ENCODE results near the gene PAK5.

Gene PAK5

GRCh38 chr20:9531581-9531980 is 307.3 kb downstream of the PAK5 start:
- TF ChIP-seq, protein P1, sequence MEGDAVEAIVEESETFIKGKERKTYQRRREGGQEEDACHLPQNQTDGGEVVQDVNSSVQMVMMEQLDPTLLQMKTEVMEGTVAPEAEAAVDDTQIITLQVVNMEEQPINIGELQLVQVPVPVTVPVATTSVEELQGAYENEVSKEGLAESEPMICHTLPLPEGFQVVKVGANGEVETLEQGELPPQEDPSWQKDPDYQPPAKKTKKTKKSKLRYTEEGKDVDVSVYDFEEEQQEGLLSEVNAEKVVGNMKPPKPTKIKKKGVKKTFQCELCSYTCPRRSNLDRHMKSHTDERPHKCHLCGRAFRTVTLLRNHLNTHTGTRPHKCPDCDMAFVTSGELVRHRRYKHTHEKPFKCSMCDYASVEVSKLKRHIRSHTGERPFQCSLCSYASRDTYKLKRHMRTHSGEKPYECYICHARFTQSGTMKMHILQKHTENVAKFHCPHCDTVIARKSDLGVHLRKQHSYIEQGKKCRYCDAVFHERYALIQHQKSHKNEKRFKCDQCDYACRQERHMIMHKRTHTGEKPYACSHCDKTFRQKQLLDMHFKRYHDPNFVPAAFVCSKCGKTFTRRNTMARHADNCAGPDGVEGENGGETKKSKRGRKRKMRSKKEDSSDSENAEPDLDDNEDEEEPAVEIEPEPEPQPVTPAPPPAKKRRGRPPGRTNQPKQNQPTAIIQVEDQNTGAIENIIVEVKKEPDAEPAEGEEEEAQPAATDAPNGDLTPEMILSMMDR (IDR thresholded peaks at IDR 0.05; ENCODE audit: low read depth, low read length) = no peak
- no peak for DNase-seq (ENCODE audit: extremely low read depth, low read depth)

DNA sequence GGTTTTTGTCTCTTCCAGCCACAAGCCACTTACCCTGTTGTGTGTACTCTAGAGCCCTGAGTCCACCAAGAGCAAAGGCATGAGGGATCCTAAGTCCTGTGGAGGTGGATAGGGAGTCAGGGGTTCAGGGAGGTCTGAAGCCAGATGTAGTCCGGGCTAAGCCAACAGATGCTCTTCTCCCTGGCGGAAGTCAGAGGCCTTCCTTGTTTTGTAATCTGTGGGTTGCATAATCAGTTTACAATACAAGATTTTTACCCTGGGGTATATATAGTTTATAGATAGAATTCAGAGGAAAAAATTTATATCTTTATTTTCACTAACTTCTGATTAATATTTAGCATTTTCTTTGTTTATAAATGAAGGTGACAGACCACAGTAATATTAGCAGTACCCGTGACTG is 315.2 kb downstream of the PAK5 start:
- TF ChIP-seq, protein P1 (IDR thresholded peaks at IDR 0.05; ENCODE audit: low read depth, low read length) = no peak
- DNase-seq (ENCODE audit: extremely low read depth, low read depth) = no peak

DNA sequence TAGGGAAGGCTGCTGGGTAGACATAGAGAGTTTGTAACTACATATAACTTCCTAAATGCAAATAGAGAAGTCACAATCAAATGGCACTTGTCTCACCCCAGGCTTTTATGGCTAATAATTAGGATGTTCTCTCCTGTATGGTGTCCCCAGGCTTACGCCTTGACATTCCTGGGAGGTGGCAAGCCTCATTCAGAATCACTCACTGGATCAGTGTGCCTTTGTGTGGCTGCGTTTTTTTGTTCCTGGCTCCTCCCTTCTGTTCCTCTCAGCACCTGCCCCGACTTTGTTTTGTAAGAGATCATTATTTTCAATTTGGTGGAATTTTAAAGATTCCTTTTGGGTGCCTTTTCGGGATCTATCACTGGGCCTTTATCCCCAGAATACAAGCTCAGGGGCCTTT is 318.8 kb downstream of the PAK5 start:
- DNase-seq (ENCODE audit: extremely low read depth, low read depth) = no peak
- TF ChIP-seq, protein P1 (IDR thresholded peaks at IDR 0.05; ENCODE audit: low read depth, low read length) = no peak

DNA sequence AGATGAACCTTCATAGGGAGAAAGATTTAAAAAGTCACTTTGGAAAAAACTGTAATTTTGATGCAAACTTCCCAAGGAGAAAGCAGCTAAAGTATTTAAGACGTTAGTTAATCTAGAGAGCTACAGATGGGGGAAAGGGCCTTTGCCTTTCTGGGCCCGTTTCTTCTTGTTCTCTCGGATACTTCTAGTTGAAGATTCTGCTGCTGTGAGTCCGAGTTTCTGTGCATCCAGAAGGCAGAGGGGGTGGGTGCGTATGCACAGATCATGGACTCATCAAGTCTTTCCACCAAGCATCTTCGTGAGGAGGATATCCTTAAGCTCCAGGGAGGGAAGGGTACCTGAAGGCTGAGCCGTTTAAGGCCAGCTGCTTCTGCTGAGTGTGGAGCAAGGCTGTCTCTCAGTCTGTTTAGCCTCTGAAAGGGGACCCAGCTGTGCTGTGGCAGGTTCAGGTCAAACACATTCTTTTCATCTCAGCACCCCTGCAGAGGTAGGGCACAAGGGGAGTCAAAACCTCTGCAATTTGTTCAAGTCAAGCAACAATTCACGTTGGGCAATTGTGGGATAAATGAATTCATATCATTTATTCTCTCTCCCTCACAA is 320.2 kb downstream of the PAK5 start:
- TF ChIP-seq, protein P1 (IDR thresholded peaks at IDR 0.05; ENCODE audit: low read depth, low read length) = no peak
- DNase-seq (ENCODE audit: extremely low read depth, low read depth) = no peak

- no peak for DNase-seq (ENCODE audit: extremely low read depth, low read depth)
- TF ChIP-seq, protein P1 (IDR thresholded peaks at IDR 0.05; ENCODE audit: low read depth, low read length) = no peak
Measured at GRCh38 chr20:9517297-9518162, 321.3 kb downstream of the PAK5 start.

- TF ChIP-seq, protein P1 (IDR thresholded peaks at IDR 0.05; ENCODE audit: low read depth, low read length) = no peak
Measured at GRCh38 chr20:9516234-9516871, 322.5 kb downstream of the PAK5 start.

DNA sequence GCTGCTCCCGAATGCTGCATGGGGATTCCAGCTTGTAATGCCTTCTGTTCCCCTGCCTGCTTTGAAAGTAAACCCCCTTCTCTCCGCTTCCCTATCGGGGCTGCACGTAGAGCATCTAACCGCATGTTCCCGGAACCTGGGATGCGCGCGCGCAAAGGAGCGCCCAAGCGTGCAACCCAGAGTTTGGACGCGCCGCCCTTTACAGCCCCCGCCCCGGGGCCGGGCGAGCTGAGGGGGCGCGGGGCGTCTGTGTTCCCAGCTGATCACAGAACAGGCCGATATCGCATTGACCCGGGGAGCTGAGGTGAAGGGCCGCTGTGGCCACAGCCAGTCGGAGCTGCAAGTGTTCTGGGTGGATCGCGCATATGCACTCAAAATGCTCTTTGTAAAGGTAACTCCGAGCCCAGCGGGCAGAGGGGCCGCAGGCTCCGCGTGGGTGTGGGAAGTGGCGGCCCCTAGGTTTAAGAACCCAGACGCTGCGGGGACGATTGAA is 323.1 kb downstream of the PAK5 start:
- no peak for DNase-seq (ENCODE audit: extremely low read depth, low read depth)
- TF ChIP-seq, protein P1 (IDR thresholded peaks at IDR 0.05; ENCODE audit: low read depth, low read length) = no peak

More at GRCh38 chr20:9516234-9516871, 322.5 kb downstream of the PAK5 start:
- DNase-seq (ENCODE audit: extremely low read depth, low read depth) = no peak

Measured in AG09319 (cell line).